Activated CD4-positive, alpha-beta memory T cell treated with anti-CD3 and anti-CD28 coated beads, Interleukin-2, amount 10 ng/mL, durations not matched to agents 7 days and 5 days (primary cell): ENCODE data around the gene ZNF516. TPM values are rescaled to one million over a fixed set of nuclear protein-coding genes. Genes with fewer than 3 reads are reported as not detected.
"Not testable (repeated sequence)": the region's sequence is repeated elsewhere in the genome, so short reads cannot be mapped to it uniquely, and the experiment has no call there.

ENCODE experiments used
- CTCF ChIA-PET: fragments of 350-600 bp; sonication (Branson Sonifier 250); formaldehyde crosslinking; loops from one replicate; lab custom pipeline; 2021; ENCODE audit warnings: antibody characterized with exemption, inconsistent platforms; lab: Charles Lee
- POLR2A ChIA-PET: fragments of 350-600 bp; sonication (Branson Sonifier 250); formaldehyde crosslinking; loops from one replicate; lab custom pipeline; 2021; ENCODE audit warnings: antibody characterized with exemption; lab: Charles Lee
- DNase-seq: peaks from one replicate; pipeline ENCODE4 v3.0.0-alpha.2; 2020
- H3K27ac Mint-ChIP-seq: one replicate; pipeline ENCODE4 v1.8.0; 2021; ENCODE audit warnings: mild to moderate bottlenecking, mixed read lengths
- H3K27me3 Mint-ChIP-seq: one replicate; pipeline ENCODE4 v1.8.0; 2021; ENCODE audit warnings: mixed read lengths
- H3K36me3 Mint-ChIP-seq: one replicate; pipeline ENCODE4 v1.8.0; 2021; ENCODE audit warnings: low read depth, mixed read lengths
- H3K4me1 Mint-ChIP-seq: one replicate; pipeline ENCODE4 v1.8.0; 2021; ENCODE audit warnings: mixed read lengths
- H3K4me3 Mint-ChIP-seq: one replicate; pipeline ENCODE4 v1.8.0; 2021; ENCODE audit warnings: mild to moderate bottlenecking, mixed read lengths
- H3K9me3 Mint-ChIP-seq: one replicate; pipeline ENCODE4 v1.8.0; 2021; ENCODE audit warnings: mixed read lengths
- total RNA-seq, 2 experiments: library from RNA; stranded (reverse); gene quantifications; one replicate each; pipeline ENCODE4 v1.2.3, GENCODE V29; 2021

ZNF516 gene
- total RNA-seq, 2 experiments from 2014 or later: 3.9 to 5.0 TPM

- ChIA-PET POLR2A (no interaction called here), CTCF (no interaction called here)
- no peaks in the 10 kb centered on the region for H3K4me1 Mint-ChIP-seq
- no peak overlapping the region for H3K4me3 Mint-ChIP-seq
- no peak for DNase-seq
- no peaks in the 10 kb centered on the region for H3K36me3 Mint-ChIP-seq
- no peak overlapping the region for H3K27ac Mint-ChIP-seq
- H3K27me3 Mint-ChIP-seq: peaks cover 21% of the 10 kb centered on the region
- no peaks in the 10 kb centered on the region for H3K9me3 Mint-ChIP-seq
Measured at GRCh38 chr18:76482971-76483691, 11.9 kb downstream of the ZNF516 start.

DNA sequence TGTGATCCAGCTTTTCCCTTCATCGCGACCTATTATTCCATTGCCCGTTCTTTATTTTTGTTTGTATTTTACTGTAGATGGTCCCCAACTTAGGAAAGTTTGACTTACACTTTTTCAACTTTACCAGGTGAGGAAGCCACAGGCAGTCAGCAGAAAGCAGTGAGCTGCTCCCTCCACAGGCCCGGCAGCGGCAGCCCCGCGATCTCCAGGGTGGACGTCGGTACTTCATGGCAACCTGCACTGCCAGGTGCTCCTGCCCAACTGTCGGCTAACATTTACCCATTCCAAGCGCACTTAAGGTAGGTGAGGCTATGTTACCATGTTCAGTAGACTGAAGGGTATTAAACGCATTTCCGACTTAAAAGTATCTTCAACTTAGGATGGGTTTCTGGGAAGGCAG, 12.8 kb downstream of the ZNF516 start:
- H3K36me3 Mint-ChIP-seq: no peaks in the 10 kb centered on the region
- ChIA-PET POLR2A (no interaction called here), CTCF (interaction anchor here (1.0 kb wide), 1 partner anchor 20 kb away, joined by 4 read pairs; no protein-coding TSS in a partner anchor)

DNA sequence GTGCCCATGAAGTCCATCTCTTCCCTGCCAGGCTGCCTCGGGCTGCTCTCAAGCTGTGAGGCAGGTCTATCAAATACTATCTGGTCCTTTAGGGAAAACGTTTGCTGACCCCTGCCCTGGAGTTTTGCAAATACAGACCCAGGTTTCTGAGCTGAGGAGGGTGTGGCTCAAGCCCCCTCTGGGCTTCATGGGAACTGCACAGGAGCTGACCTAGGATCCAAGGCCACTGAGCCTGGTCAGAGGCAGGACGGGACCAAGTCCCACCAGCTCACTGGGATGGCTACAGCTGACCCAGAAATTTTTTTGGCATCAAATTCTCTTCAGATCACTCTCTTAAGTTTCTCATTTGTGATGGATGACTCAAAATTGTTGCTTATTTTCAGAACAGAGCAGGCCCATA, 14.1 kb downstream of the ZNF516 start:
- Mint-ChIP-seq H3K36me3 (no peaks in the 10 kb centered on the region), H3K27ac (no peak overlapping the region), H3K4me1 (peaks cover 8% of the 10 kb centered on the region), H3K4me3 (no peak overlapping the region), H3K27me3 (peaks cover 15% of the 10 kb centered on the region), H3K9me3 (no peaks in the 10 kb centered on the region)
- no peak for DNase-seq
- ChIA-PET POLR2A (no interaction called here), CTCF (interaction anchor here (1.0 kb wide), 1 partner anchor 55 kb away, joined by 3 read pairs; no protein-coding TSS in a partner anchor)

More for the DNA sequence above, 12.8 kb downstream of the ZNF516 start:
- no peak overlapping the region for H3K4me3 Mint-ChIP-seq
- no peak for DNase-seq
- no peak overlapping the region for H3K27ac Mint-ChIP-seq
- H3K4me1 Mint-ChIP-seq: peaks cover 2% of the 10 kb centered on the region
- no peaks in the 10 kb centered on the region for H3K9me3 Mint-ChIP-seq
- H3K27me3 Mint-ChIP-seq: peaks cover 20% of the 10 kb centered on the region

GRCh38 chr18:76479351-76480238, 15.4 kb downstream of the ZNF516 start:
- no peak overlapping the region for H3K4me3 Mint-ChIP-seq
- no peak for DNase-seq
- peaks cover 14% of the 10 kb centered on the region for H3K27me3 Mint-ChIP-seq
- no peaks in the 10 kb centered on the region for H3K36me3 Mint-ChIP-seq
- ChIA-PET CTCF (no interaction called here), POLR2A (no interaction called here)
- peaks cover 8% of the 10 kb centered on the region for H3K4me1 Mint-ChIP-seq
- H3K27ac Mint-ChIP-seq: no peak overlapping the region
- H3K9me3 Mint-ChIP-seq: no peaks in the 10 kb centered on the region

DNA sequence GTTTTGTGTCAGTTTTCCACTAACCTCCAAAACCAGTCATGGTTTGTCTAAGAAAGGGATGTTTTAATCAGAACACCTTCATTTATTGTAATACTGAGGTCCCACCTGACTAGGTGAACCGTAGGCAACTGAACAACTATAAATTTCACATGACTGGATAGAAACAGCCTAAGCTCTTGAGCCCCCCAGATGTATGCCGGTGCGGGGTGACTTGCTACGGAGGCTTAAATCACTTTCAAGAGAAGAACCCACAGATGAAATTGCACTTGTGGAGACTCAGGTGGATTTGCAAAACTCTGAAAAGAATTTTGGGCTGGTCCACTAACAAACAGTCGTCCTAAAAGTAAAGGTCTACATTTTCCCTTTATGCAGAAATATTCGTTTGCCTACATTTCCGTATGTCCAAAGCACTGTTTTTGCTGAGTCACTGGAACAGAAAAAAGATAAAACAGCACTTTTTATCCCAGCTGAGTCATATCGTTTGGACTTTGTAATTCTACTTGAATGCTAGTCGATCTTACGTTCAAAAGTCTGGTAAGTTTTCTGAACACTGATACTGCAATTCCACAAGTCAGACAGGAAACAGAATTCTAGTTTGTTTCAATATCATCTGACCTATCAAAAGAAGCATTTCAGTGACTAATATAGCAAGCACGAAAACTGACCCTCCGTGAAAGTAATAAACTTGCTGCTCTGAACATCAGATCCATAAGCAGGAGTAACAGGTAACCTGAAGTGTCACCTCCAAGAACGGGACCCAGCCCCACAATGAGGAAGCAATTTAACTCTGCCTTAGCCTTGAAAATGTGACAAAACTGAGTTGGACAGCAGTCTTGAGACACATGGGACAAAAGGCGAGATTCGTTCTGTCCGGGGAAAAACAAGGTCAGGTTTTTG, 18.1 kb downstream of the ZNF516 start:
- H3K36me3 Mint-ChIP-seq: no peaks in the 10 kb centered on the region
- ChIA-PET POLR2A (no interaction called here), CTCF (no interaction called here)
- peaks cover 10% of the 10 kb centered on the region for H3K4me1 Mint-ChIP-seq
- peaks cover 22% of the 10 kb centered on the region for H3K27me3 Mint-ChIP-seq
- no peak for DNase-seq
- no peak overlapping the region for H3K27ac Mint-ChIP-seq
- no peaks in the 10 kb centered on the region for H3K9me3 Mint-ChIP-seq
- H3K4me3 Mint-ChIP-seq: no peak overlapping the region

GRCh38 chr18:76475450-76476194, 19.4 kb downstream of the ZNF516 start:
- no peak for DNase-seq
- Mint-ChIP-seq H3K4me1 (peaks cover 10% of the 10 kb centered on the region), H3K36me3 (no peaks in the 10 kb centered on the region), H3K9me3 (no peaks in the 10 kb centered on the region), H3K27ac (no peak overlapping the region), H3K27me3 (peaks cover 24% of the 10 kb centered on the region), H3K4me3 (no peak overlapping the region)
- POLR2A ChIA-PET: no interaction called here
- CTCF ChIA-PET: no interaction called here

DNA sequence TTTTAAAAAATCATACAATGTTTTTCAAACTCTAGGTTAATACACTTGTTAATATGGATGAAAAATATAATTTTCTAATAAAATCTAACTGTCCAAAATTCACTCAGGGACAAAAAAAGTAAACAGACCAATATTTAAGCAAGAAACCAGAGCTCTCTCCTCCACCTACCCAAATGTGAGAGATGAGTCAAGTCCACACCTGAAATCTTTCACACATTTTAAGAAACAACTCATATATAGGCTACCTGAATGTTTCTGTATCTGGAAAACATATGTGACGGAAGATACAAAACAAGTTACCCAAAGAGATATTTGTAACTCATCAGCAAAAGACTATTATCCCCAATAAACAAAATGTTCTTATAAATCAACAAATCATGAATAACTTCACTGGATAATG, 20.2 kb downstream of the ZNF516 start:
- POLR2A ChIA-PET: no interaction called here
- no peaks in the 10 kb centered on the region for H3K9me3 Mint-ChIP-seq
- H3K4me1 Mint-ChIP-seq: peaks cover 10% of the 10 kb centered on the region
- DNase-seq: no peak
- peaks cover 24% of the 10 kb centered on the region for H3K27me3 Mint-ChIP-seq
- CTCF ChIA-PET: no interaction called here
- H3K4me3 Mint-ChIP-seq: no peak overlapping the region
- H3K27ac Mint-ChIP-seq: no peak overlapping the region
- H3K36me3 Mint-ChIP-seq: no peaks in the 10 kb centered on the region

DNA sequence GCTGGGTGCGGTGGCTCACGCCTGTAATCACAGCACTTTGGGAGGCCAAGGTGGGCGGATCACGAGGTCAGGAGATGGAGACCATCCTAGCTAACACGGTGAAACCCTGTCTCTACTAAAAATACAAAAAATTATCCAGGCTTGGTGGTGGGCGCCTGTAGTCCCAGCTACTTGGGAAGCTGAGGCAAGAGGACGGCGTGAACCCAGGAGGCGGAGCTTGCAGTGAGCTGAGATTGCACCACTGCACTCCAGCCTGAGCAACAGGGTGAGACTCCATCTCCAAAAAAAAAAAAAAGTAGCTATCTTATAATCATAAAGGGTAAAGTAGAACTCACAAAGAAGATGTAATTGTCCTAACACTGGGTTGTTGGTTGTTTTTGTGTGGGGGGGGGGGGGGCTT, 21.5 kb downstream of the ZNF516 start:
- DNase-seq, H3K4me1 Mint-ChIP-seq, H3K36me3 Mint-ChIP-seq, H3K4me3 Mint-ChIP-seq, H3K9me3 Mint-ChIP-seq, H3K27ac Mint-ChIP-seq, POLR2A ChIA-PET: not testable (repeated sequence)
- H3K27me3 Mint-ChIP-seq: peaks cover 24% of the 10 kb centered on the region
- CTCF ChIA-PET: interaction anchor here (1.4 kb wide), 1 partner anchor 75 kb away, joined by 3 read pairs; no protein-coding TSS in a partner anchor

- Mint-ChIP-seq H3K4me1 (peaks cover 14% of the 10 kb centered on the region), H3K27me3 (peaks cover 25% of the 10 kb centered on the region)
- POLR2A ChIA-PET: no interaction called here
Measured at GRCh38 chr18:76472829-76473228, 22.2 kb downstream of the ZNF516 start.

GRCh38 chr18:76471593-76471992, 23.4 kb downstream of the ZNF516 start:
- Mint-ChIP-seq H3K27ac (no peak overlapping the region), H3K9me3 (no peaks in the 10 kb centered on the region), H3K4me1 (peaks cover 13% of the 10 kb centered on the region), H3K36me3 (no peaks in the 10 kb centered on the region), H3K4me3 (no peak overlapping the region), H3K27me3 (peaks cover 21% of the 10 kb centered on the region)
- CTCF ChIA-PET: no interaction called here
- POLR2A ChIA-PET: no interaction called here
- no peak for DNase-seq

More at GRCh38 chr18:76472829-76473228, 22.2 kb downstream of the ZNF516 start:
- Mint-ChIP-seq H3K4me3 (no peak overlapping the region), H3K36me3 (no peaks in the 10 kb centered on the region), H3K27ac (no peak overlapping the region), H3K9me3 (no peaks in the 10 kb centered on the region)
- CTCF ChIA-PET: interaction anchor here (1.4 kb wide), 1 partner anchor 74 kb away, joined by 3 read pairs; no protein-coding TSS in a partner anchor
- DNase-seq: no peak

- no peaks in the 10 kb centered on the region for H3K9me3 Mint-ChIP-seq
- peaks cover 11% of the 10 kb centered on the region for H3K27me3 Mint-ChIP-seq
- ChIA-PET CTCF (interaction anchor here (0.7 kb wide), 1 partner anchor 185 kb away, joined by 3 read pairs; no protein-coding TSS in a partner anchor), POLR2A (no interaction called here)
- no peak overlapping the region for H3K4me3 Mint-ChIP-seq
- DNase-seq: no peak
- H3K27ac Mint-ChIP-seq: no peak overlapping the region
- H3K36me3 Mint-ChIP-seq: no peaks in the 10 kb centered on the region
- H3K4me1 Mint-ChIP-seq: peaks cover 13% of the 10 kb centered on the region
Measured at GRCh38 chr18:76468345-76469304, 26.4 kb downstream of the ZNF516 start.
